Cardiac septum (tissue), 1 donor: Measurements from ENCODE around the gene SREBF1. TPM values are rescaled to one million over a fixed set of nuclear protein-coding genes. Genes with fewer than 3 reads are reported as not detected.

Experiments
- DNase-seq: peaks from one replicate; pipeline ENCODE4 v3.0.0-alpha.2; 2020; ENCODE audit warnings: low spot score
- intact Hi-C: fragments of 100-400 bp; cut with DNase I; formaldehyde crosslinking; loops from one replicate; pipeline ENCODE4 v1.14.0; 2022
- microRNA-seq: library from miRNA; unstranded; fragments of <30 nt; microRNA quantifications from one replicate; pipeline ENCODE4 v1.2.0, GENCODE V29; 2020
- total RNA-seq: library from RNA; stranded (reverse); fragmentation: NEBNext Ultra II Directional; extraction: Animal tissue kit (Norgen Biotek cat#: 25700); gene quantifications from one replicate; pipeline ENCODE4 v1.2.1, GENCODE V29; 2021
- donor health status: DM: no; HTN: no; CAD: no.

Gene SREBF1
- total RNA-seq, 1 donor from 2014 or later, result 17.1 TPM

DNA sequence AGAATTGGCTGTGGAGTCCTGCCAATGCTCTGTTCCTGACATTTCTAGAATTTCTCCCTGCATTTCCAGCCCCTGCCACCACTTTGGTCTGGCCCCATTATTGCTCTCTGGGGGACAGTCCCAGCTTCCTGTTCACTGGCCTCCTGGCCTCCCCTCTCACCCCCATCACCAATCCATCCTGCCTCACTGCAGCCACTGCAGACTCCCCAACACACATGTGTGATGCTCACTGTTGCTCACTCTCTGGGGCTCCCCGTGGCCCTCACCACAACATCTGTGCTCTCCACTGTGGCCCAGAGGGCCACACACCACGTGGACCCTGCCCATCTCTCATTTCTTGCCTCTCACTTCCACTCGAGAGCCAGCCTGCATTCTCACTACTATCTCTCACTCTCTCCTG, 64.6 kb downstream of the SREBF1 start:
- intact Hi-C loops, result no loop called here
- DNase-seq, result no peak

DNA sequence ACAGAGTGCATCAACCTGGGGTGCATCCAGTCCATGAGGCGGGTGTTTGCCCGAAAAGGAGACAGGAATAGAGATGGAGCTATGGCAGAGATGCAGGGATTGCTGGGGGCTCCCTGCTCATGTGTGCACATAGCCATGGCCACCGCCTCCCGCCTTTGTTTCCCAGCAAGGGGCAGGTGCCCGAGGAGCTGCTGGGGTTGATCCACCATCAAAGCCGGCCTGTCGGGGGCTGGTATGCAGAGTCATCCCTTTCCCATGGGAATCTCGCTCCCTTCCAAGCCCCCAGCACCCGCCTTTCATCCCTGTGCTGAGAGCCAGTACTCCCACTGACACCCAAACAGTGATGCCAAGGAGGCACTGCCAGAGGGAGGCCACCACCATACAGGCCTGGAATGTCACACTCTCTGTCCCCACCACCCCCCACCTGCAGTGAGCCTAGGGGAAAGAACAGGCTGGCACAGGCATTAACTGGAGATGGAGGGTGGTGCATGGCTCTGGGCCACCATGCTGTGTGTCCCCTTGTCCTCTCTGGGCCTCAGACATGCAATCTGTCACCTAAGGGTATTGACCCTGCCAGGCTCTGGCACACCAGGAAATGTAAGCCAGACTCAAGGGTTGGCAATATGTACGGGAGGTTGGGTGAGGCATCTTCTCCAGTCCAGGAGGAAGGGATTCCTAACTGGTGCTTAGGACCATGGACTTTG, 65.1 kb downstream of the SREBF1 start:
- DNase-seq, result no peak
- intact Hi-C loops, result no loop called here

DNA sequence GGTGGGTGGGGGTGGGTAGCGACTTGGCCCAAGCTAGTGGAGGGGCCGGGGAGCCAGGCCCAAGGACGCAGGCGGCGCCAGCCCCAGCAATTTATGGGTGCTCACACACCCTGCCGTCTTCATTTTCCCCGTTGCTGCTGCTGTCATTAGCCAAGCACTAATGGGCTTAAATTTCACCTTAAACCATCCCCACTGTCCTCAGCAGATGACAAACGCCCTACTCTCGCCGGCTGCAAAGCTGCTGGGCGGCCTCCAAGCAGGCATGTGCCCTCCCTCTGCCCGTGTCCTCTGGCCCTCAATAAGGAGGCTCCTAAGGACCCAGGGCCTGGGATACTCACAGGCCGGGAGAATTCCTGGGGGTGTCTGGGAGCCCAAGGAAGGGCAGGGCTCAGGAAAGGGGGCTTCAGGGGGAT, 66.1 kb downstream of the SREBF1 start:
- no peak for DNase-seq
- intact Hi-C loops, result no loop called here

DNA sequence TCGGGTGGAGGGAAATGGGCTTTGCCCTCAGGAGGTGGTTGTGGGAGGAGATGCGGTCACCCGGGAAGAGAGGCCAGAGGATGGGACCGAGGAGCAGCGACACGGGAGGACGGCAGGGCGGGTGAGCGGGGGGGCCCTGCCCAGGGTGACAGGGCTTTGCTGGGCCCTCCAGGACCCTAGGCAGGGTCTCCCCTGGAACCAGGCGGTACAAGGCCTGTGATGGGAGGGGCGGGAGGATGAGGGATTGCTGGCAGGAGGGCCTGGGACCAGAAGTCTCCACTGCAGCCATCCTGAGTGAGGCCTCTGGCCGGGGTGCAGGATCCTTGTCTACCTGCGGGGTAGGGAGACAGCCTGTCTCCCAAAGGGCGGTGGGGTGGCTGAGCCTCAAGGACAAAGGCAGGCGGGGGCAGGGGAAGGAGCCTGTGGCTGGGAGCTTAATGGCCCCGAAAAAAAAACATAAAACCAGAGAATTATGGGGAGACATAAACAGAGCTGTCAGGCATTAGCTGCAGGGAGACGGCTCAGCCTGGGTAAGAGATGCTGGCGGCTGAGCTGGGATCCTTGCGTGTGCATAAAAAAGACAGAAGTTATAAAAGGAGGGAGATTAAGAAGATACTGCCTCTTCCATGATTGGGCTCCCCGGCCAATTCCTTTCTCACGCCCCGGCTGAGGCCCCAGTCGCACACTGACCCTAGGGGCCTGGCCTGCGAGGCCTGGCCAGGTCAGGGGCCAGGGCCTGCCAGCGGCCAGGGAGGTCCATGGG, 66.7 kb downstream of the SREBF1 start:
- intact Hi-C loops, result loop anchor here (5.0 kb wide), 1 partner anchor 43 kb away; no protein-coding TSS in a partner anchor
- DNase-seq, result no peak

DNA sequence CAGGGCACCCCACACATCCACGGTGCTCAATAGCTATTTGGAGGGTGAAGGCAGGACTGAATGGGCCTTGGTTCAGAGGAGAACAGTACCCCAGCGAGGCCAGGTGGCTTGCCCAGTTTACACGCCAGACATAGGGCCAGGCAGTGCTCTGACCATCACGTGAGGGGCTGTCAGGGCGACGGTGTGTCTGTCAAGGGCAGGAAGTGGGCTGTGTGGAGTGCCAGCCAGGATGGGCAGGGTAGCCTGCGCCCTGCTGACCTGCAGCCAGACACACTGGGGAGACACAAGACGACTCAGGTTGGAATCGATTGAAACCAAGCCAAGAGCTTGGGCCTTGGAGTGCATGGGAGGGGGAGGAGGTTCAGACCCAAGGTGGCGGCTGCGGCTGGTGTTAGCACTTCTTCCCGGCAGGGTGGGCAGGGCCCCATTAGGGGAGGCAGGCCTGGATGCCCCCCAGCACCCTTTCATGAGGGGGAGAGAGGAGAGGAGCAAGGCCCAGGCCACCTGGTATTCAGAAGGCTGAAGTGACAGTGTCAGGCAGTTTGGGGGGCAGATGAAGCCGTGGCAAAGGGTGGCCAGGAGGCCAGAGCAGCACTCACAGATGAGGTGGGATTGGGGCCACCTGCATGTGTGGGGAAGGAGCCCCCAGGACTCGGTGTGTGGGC, 68.2 kb downstream of the SREBF1 start:
- intact Hi-C loops, result loop anchor here (5.0 kb wide), 1 partner anchor 41 kb away; no protein-coding TSS in a partner anchor
- DNase-seq, result no peak

DNA sequence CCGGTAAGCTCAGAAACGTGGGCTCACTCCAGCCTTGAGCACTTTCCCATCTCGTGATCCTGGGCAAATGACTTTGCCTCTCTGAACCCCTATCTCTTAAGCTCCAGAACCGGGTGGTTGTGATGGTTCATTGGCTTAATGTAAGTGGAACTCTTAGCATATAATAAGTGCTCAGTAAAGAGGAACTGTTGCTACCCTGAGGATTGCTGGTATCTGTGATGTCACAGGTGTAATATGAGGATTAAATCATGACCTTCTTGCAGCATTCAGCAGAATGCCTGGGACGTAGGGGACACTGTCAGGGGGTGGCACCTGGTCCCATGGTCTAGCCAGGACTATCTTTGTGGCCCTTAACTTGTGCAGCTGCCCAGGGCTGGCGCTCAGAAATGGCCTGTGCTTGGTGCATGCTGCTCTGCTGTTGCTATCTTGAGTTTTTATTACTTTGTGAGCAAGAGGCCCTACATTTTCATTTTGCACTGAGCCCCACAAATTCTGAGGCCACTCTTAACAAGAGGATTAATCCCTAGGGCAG, 68.8 kb downstream of the SREBF1 start:
- intact Hi-C loops, result loop anchor here (5.0 kb wide), 1 partner anchor 41 kb away; no protein-coding TSS in a partner anchor
- DNase-seq, result no peak

DNA sequence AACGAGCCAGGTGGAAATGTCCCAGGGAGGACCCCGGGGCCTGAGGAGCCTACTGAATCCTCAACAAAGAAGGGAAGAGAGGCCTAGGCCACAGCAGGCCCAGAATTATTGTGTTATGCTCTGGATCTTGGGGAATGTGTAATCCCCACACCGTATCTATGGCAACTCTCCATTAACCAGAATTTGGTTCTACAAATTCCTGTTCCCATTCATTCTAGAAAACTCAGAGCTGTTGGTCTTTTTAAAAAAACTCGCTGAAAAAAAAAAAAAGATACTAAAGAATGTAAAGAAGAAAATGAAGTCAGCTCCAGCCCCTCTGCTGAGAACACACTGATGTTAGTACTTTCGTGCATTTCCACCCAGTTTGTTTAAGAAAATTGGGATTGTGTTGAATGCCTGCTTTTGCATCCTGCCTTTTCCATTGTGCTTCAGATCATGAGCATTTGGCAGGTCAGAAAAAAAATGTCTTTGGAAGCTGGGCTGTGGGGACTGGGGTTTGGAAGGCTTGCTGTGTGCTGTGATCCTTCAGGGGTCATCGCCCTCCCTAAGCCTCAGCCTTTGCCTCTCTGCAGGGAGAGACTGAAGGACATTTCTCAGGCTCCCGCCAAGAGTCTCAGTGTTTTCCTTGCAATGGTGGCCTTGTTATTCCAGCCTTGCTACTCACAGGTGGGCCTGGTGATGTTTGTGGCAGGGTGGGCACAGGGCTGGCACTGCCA, 69.5 kb downstream of the SREBF1 start:
- intact Hi-C loops, result loop anchor here (5.0 kb wide), 1 partner anchor 40 kb away; no protein-coding TSS in a partner anchor
- DNase-seq, result no peak

DNA sequence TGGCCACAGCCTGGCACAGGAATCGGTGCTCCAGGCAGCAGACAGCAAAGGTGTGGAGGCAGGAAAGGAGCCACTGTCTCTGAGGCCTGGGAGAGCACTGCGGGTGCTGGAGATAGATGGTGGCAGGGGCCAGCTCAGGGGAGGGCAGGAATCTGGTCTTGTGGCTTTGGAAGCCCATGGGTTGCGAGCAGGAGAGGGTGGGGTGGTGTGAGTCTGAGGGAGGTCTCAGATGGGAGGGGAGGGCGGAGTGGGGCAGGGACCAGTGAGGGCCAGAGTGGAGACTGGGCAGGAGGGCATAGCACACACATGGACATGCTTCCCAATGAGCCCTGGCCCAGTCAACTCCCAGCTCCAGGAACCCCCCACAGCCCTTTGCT, 70.1 kb downstream of the SREBF1 start:
- intact Hi-C loops, result loop anchor here (5.0 kb wide), 1 partner anchor 39 kb away; no protein-coding TSS in a partner anchor
- DNase-seq, result no peak

DNA sequence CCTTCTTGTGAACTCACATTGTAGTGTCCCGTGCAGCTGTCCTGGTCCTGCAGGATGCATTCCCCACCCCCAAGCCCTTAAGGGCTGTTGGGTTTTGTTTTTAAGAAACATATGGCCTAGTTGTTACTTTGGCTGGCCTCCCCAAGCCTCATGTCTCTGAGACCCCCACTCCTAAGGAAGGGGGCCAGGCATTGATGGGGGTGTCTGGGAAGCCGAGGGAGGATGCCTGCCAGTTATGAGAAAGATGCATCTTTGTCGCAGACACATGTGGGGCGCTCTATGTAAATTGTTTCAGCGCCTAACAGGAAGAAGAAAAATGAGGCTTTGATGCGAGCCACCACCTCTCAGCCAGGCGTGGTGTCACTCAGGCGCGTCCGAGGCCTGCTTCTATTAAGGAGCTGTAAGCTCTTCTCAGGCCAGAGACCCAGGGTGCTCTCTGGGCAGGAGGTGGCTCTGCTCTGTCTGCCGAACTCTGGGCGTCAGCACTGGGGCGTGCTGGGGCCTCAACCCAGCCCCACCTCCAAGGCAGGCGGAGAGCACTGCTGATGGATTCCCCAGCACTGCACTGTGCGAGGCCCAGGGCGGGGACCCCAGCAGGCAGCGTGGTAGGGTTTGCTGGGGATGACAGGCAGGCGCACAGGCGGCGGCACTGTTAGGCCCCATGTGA, 70.6 kb downstream of the SREBF1 start:
- no peak for DNase-seq
- intact Hi-C loops, result loop anchor here (5.0 kb wide), 1 partner anchor 39 kb away; no protein-coding TSS in a partner anchor

DNA sequence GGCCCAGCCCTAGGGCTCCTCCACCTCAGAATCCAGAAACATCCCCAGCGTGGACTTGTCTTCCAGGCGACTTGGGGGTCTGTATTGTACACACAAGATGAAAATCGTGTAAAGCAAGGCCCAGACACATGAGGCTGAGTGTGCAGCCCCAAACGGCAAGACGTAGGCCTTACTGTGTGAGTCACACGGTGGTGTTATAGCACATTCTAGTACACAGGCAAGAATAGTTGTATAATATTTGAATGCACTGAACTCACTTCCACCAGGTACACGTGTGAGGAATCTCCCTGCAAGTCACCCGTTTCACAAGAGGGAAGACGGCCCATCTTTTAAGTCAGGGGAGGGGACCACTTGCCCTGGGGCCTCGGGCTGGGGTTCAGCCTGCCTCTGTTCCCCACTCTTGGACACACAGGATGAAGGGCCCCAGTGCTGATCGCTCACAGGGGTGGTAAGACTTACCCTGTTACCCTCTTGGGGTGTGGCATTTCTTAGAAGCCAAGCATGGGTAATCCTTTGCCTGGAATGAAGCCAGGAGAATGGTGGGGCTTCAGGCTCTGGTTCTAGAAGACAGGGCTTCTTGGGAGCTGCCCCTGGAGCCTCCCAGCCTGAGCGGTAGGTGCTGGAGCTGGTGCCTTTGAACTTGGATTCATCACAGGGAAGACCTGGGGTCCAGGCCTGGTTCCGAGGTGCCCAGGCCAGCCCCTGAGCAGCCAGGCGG, 71.3 kb downstream of the SREBF1 start:
- DNase-seq, result no peak
- intact Hi-C loops, result loop anchor here (5.0 kb wide), 1 partner anchor 38 kb away; no protein-coding TSS in a partner anchor

DNA sequence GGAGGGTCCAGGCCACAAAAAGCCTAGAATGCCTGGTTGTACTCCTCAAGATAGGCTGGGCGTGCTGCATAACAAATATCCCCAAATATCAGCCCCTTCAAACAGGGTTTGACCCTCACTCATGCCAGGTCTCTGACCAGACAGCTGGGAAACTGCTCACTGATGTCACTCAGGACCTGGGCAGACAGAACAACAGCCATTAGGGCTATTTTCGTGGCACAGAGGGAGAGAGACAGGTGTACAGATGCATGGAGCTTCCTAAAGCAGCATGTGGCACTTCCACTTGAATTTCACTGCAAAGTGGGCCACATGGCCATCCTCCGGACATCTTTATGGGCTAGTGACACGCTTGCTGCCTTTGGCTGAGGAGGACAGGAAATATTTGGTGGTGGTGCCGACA, 73.1 kb downstream of the SREBF1 start:
- intact Hi-C loops, result no loop called here
- no peak for DNase-seq

DNA sequence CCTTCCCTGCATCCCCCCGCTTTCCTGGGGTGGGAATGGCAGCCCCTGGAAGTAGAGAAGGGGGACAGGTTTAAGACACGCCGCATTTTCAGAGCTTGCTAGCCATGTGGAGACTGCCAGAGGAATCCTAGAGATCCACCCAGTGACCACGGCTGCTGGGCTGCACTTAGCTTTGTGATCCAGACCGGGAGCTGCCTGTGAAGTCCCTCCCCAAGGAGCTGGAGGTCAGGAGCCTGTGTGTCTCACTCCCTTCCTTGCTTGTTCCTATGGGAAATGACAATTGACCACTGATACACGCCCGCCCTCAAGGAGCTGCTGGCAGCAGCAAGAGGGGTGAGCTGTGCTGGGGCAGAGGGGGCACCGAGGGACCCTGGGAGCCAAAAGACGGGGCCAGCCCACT, 73.7 kb downstream of the SREBF1 start:
- DNase-seq, result no peak
- intact Hi-C loops, result no loop called here

DNA sequence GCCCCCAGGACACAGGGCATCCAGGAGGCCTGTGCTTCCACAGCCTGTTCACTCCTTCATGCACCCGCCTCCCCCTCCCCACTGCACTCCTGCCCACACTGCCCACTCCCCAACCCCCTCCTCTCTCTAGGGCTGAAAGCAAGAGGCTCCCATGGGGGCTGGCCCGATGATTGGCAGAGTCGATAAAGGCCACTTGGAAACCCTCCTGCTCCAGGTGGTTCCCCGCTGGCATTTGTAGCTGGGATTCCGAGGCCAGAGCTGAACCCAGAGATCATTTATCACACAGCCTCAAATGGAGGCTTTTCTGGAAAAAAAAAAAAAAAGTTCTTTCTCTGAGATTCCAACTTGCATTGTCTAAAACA, 74.1 kb downstream of the SREBF1 start:
- intact Hi-C loops, result no loop called here
- DNase-seq, result no peak

Small RNA genes within 50 kb of the gene (microRNA-seq; reads per million reads assigned to microRNA genes)
- gene MIR33B (3.1 reads per million), gene MIR6777 (not detected)

Other genes with a start within 250 kb of the SREBF1 start
- gene PEMT, start 245.3 kb downstream of the SREBF1 start, total RNA-seq, result 16.8 TPM
- gene RAI1, start 155.5 kb downstream of the SREBF1 start, total RNA-seq, result 28.8 TPM
- 261 TPM for gene TOM1L2, start 135.4 kb upstream of the SREBF1 start, total RNA-seq
- gene DRC3, start 135.9 kb upstream of the SREBF1 start, total RNA-seq, result 1.9 TPM
- gene ATPAF2, start 202.2 kb upstream of the SREBF1 start, total RNA-seq, result 31.5 TPM
- 17.9 TPM for gene GID4, start 202.4 kb upstream of the SREBF1 start, total RNA-seq